ENCODE data around the gene CIRBP.

Gene CIRBP

DNA sequence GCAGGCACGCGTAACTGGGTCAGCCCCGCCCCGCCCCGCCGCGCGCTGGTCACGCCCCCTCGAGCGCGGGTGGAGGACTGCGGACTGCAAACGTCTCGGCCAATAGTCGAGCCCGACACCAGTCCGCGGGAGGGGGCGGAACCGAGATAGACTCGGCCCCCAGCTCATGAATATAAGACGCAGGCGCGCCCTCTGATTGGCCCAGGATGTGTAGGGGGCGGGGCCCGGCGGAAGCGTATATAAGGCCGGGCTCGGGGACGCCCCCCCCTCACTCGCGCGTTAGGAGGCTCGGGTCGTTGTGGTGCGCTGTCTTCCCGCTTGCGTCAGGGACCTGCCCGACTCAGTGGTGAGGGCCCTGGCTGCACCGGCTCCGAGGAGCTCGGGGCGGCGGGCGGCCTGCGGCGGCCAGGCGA lies at the start of gene CIRBP:
Gene CIRBP (plus strand): TSS at position 268 of the 413 bp plus-strand sequence. CDS start 1,602 bp downstream, outside the sequence.
- no peak for FAIRE-seq

DNA sequence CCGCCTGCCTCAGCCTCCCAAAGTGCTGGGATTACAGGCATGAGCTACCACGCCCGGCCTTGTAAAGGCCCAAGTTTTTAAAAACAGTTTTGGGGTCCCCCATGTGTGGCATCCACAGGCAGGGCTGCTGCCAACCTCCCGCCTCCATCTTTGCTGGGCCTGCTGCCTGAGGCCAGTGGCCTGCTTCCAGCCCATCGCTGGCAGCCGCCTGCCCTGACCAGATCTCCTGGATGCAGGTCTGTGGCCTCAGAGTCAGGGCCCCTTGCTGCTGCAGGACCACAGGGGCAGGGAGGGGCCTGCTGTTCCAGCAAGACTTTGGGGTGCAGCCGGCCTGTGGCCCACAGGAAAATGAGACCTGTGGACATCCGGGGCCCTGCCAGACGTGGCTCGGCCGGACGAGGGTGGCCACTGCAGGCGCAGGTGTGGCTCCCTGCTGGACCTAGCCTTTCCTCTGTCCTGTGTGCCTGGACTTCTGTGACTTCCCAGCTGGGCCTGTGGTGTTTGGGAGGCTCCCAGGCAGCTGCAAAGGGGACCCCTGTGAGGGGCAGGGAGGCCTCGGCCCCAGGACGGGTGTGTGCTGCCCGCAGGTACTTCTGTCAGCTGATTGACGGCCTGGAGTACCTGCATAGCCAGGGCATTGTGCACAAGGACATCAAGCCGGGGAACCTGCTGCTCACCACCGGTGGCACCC lies 49.2 kb upstream of the CIRBP start:
- no peak for FAIRE-seq

DNA sequence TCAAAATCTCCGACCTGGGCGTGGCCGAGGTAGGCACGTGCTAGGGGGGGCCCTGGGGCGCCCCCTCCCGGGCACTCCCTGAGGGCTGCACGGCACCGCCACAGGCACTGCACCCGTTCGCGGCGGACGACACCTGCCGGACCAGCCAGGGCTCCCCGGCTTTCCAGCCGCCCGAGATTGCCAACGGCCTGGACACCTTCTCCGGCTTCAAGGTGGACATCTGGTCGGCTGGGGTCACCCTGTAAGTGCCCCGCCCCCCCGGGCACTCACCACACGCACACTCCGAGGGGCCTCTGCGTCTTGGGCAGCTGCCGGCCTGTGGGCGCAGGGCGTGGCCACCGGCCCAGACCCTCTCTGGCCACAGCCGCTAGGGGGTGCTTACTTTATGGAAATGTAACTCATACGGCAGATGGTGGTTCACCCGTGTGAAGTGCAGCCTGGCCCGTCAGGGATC lies 48.6 kb upstream of the CIRBP start:
- FAIRE-seq: no peak

DNA sequence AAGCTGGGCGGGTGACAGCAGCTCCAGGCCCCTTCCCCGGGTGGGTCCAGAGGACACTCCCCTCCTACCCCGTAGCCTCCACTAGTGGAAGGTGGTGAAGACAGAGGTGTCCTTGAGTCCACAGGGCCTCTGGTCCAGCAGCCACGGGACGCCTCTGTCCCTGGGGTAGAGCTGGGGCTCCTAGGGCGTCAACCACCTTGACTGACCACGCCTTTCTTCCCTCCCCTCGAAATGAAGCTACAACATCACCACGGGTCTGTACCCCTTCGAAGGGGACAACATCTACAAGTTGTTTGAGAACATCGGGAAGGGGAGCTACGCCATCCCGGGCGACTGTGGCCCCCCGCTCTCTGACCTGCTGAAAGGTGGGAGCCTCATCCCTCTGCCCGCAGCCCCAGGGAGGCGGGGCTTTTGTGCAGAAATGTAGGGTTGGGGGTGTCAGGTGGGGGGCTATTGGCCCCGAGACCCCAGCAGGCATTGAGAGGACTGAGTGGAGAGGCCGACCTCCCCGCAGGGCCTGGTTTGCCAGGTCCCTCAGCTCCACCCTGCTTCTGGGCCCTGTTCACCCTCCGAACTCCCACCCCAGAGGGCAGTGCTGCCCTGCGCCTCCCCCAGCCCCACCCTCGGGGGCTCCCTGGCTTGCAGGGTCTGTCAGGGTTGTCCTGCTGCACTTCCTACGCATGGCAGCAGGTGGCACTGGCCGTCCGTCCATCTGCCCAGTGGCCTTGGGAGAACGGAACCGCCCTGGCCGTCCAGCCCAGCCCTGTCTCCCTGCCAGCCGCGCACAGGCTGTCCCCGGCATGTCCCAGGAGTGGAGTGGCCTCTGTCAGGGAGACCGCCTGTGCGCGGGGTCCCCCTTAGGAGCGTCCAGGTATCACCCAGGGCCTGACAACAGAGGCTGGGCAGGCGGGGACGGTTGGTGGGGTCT lies 47.9 kb upstream of the CIRBP start:
- no peak for FAIRE-seq

DNA sequence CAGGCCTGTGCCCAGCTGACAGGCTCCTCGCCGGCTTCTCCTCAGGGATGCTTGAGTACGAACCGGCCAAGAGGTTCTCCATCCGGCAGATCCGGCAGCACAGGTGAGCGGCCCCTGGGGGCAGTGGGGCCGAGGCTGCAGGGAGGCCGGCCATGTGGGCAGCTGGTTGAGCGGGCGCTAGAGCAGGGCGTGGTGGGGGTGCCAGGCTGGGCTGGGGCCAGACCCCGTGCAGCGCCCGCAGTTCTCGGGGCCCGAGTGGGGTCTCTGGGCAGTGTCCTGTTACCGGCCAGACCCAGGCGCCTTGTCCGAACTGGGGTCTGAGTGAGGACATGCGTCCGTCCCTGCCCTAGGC lies 47.3 kb upstream of the CIRBP start:
- no peak for FAIRE-seq

DNA sequence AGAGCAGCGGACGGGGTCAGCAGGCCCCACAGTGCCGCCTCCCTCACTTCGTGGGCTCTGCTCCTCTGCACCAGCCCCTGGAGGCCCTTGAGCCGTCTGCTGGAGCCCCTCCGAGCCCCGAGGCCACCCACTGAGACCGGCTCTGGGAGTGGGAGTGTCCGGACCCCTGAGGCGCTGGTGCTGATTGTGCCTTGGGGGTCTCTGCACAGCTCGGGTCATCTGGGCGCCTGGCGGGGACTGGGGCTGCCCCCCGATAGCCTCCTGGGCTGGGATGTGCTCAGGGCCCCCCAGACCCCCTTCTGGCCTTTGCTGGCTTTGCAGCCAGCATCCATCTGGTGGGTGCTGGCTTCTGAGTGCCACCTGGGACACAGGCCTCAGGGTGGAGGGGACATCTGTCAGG lies 46.7 kb upstream of the CIRBP start:
- no peak for FAIRE-seq

DNA sequence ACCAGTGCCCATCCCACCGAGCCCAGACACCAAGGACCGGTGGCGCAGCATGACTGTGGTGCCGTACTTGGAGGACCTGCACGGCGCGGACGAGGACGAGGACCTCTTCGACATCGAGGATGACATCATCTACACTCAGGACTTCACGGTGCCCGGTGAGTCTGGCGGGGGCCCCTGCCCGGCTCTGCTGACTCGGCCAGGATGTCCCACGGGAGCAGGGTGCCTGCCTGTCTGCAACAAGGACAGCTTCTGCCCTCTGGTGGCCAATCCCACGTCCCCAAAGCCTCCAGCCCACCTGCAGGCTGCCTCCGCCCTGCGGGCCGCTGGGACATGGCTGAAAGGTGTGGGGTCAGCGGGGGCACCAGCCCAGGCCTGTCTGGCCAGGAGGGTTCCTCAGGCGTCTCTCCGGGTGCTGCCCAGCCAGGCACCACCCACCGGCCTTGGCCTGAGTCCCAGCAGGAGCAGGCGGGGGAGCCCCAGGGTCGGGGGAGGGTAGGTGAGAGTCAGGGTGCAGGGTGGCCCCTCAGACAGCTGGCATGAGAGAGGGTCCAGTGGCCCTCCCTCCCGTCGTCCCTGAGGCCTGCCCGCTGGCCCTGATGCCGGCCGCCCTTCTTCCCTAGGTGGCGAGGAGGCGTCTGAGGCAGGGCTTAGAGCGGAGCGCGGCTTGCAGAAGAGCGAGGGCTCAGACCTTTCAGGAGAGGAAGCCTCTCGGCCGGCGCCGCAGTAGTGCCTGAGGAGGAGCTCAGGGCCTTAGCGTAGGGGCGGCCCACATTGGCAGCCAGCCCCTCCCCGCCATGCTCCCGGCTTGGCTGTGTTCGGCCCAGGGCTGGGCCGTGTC lies 45.9 kb upstream of the CIRBP start:
- FAIRE-seq: no peak

DNA sequence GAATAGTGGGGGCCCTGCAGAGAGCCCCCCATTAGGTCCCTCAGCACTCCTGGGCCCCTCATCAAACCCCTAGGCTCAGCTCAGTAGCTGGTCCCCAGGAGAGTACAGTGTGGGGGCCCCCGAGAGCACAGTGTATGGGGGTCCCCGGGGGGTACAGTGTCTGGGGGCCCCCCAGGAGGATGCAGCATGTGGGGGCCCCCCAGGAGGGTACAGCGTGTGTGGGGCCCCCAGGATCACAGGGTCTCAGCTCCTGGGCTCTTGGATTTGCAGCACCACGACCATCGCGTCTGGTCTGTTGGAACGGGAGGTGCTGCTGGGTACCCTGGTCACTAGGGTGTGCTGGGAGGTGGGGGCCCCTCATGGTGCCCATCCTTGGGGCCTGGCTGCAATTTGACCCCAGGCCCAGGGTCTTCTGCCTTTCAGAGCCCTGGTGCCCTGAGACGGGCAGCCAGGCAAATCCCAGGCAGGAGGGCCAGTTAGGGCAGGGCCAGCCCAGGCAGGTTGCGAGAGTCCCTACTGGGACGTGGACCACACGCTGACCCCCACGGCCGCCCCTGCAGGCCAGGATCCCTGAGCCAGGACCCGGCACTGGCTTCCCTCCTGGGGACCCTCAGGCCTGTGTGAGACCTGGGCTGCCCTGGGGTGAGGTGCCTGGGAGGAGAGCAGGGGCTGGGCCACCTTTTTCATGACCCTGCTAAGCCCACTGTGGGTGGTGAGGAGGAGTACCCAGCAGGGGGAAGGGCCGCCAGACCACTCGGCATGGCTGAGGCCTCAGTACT lies 44.9 kb upstream of the CIRBP start:
- no peak for FAIRE-seq

DNA sequence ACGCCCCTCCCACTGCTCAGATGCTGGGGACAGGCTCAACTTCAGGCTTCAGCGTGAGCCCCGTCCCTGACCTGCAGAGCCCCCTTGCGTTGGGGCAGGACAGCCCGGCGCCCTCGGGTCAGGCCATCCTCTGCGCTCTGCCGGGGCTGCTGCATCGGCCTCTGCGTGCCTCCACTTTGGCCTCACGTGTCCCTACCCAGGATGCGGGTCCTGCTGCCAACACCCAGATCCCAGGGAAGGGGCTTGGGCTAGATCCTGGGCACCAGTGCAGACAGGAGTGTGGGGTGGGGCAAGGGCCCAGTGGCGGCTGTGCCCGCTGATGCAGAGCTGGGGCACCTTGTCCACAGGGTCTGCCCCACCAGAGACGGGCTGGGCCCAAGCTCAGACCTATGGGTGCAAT lies 44.3 kb upstream of the CIRBP start:
- FAIRE-seq: no peak

DNA sequence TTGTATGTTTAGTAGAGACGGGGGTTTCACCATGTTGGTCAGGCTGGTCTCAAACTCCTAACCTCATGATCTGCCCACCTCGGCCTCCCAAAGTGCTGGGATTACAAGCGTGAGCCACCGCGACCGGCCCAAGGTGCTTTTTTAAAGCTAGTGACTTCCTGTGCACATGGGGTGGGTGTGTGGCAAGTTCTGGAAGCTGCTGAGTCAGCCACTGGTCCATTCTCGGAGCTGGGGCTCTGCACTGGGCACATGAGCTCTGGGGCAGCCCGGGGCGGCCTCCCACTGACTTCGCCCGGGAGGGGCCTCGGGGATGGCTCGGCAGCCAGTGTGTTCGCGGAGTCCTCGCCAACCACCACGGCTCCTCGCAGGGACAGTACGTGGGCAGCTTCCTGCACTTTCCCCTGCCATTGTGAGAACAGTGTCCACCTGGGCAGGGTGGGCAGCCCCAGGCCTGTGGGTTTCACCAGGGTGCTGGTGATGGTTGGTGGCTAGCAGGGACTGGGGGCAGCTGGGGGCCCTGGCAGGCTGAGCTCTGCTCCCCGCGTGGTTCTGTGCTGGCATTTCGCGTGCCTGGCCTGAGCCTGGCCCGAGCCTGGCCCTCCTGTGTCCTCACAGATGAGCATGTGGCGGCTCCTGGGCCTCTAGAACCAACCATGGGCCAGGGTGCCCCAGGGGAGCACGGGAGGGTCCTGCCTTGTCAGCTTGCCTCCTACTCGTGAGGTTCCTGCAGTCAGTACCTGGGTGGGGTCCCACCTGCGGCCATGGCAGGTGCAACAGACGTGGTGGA lies 43.5 kb upstream of the CIRBP start:
- FAIRE-seq: no peak

DNA sequence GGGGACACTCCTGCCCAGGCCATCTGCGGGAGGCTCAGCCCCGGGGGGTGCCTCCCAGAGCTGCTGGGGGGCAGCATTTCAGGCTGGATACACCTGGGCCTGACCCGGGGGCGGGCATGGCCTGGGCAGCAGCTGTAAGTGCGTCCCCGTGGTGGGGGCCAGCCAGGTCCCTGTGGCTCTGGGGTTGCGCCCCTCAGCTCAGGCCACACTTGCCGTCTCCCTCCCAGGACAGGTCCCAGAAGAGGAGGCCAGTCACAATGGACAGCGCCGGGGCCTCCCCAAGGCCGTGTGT lies 43.0 kb upstream of the CIRBP start:
- no peak for FAIRE-seq

DNA sequence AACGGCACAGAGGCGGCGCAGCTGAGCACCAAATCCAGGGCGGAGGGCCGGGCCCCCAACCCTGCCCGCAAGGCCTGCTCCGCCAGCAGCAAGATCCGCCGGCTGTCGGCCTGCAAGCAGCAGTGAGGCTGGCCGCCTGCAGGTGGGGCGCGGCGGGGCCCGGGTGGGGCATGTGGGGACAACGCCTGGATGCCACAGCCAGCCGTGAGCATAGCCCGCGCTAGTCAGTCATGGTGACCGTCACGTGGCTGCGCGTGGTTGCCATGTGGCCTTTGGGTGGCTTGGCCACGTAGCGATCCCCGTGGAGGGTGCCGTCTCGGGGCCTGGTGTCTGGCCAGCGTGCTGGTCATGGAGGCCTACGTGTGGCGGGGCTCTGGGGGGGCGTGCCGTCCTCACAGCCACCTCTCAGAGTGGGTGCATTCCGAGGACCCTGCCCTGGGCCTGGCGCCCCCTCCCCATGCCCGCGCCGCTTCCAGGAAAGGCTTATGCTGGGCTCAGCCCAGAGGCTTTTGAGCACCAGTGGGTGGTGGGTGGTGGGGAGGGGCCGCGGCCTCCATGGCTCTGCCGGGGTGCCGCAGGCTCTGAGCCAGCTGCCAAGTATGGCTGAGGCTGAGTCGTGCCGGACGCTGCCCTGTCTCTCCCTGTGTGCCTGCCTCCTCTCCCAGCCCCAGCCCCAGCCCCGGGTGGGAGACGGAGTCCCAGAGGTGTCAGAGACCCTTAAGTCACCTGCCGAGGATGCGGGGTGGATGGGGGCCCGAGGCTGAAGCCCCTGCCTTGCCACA lies 42.4 kb upstream of the CIRBP start:
- FAIRE-seq: no peak

DNA sequence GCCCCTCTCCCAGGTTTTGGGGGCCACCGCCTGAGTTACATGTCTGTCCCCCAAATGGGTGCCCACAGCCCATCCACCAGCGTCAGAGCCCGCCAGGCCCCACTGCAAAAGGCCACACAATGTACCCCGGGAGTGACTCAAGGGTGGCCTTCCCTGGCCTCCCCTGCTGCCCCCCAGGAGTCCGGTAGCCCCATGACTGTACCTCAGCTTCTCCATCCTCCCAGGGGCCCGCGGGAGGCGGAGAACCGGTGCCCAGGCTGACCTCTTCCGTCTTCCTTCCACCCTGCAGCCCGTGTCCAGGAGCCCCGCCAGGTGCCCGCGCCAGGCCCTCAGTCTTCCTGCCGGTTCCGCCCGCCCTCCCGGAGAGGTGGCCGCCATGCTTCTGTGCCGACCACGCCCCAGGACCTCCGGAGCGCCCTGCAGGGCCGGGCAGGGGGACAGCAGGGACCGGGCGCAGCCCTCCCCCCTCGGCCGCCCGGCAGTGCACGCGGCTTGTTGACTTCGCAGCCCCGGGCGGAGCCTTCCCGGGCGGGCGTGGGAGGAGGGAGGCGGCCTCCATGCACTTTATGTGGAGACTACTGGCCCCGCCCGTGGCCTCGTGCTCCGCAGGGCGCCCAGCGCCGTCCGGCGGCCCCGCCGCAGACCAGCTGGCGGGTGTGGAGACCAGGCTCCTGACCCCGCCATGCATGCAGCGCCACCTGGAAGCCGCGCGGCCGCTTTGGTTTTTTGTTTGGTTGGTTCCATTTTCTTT lies 41.7 kb upstream of the CIRBP start:
- FAIRE-seq: no peak

DNA sequence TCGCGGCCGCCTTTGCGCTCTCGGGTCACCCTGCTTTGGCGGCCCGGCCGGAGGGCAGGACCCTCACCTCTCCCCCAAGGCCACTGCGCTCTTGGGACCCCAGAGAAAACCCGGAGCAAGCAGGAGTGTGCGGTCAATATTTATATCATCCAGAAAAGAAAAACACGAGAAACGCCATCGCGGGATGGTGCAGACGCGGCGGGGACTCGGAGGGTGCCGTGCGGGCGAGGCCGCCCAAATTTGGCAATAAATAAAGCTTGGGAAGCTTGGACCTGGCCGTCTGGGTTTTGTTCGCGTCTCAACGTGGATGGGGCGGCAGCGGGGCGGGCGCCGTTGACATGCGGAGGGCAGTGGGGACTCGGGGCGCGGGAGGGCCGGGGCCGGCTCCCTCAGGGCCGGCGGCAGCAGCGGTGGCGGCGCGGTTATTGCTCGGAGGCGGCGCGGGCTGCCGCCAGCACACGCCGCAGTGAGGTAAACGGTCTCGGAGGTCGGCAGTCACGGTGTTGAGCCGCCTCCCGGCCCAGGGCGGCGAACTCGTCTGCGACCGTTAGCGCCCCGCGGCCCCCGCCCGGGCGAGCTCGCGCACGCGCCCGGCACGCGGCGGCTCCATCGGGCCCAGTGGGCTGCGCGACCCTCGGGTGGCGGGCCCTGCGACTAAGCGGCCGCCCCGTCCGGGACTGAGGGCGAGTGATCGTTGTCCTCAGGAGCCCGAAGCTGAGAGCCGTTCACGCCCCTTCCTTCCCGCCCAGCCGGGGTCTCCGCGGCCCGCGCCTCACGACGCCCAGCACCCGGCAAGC lies 40.8 kb upstream of the CIRBP start:
- FAIRE-seq: no peak

DNA sequence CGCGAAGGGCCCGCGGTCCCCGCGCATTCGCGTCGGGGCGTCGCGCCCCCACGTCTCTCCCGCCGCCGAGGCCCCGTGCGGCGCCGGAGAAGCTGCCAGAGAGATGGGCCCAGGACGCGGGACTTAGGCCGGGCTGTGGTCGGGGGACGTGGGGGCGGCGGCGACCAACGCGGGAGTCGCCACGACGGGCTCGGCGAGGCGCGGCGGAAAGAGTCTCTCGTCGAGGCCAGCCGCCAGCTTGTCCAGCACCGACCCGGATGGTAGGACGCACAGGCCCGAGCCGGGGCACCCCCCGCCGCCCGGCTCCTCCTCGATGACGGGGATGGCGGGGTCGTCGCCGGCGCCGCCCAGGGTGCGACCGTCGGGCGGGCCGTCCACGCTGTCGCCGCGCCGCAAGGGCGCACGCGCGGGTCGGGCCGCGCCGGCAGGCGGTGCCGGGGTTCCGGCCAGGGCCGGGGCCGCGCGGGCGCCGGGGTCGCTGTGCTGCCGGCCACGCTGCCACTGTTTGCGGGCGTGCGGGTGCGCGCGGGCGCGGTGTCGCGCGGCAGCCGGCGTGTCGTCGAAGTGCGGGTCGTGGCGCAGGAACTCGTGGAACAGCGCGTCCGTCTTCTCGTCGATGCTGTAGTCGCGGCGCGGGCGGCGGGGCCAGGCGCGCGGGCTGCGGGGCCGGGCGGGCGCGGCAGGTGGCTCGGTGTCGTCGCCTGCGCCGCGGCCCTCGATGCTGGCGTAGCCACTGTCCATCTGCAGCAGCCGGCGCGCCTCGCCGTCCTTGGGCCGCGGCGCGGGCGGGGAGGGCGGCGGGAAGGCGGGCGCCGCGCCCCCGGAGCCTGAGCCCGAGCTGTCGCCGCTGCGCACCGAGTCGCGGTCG lies 39.8 kb upstream of the CIRBP start:
- FAIRE-seq: no peak

DNA sequence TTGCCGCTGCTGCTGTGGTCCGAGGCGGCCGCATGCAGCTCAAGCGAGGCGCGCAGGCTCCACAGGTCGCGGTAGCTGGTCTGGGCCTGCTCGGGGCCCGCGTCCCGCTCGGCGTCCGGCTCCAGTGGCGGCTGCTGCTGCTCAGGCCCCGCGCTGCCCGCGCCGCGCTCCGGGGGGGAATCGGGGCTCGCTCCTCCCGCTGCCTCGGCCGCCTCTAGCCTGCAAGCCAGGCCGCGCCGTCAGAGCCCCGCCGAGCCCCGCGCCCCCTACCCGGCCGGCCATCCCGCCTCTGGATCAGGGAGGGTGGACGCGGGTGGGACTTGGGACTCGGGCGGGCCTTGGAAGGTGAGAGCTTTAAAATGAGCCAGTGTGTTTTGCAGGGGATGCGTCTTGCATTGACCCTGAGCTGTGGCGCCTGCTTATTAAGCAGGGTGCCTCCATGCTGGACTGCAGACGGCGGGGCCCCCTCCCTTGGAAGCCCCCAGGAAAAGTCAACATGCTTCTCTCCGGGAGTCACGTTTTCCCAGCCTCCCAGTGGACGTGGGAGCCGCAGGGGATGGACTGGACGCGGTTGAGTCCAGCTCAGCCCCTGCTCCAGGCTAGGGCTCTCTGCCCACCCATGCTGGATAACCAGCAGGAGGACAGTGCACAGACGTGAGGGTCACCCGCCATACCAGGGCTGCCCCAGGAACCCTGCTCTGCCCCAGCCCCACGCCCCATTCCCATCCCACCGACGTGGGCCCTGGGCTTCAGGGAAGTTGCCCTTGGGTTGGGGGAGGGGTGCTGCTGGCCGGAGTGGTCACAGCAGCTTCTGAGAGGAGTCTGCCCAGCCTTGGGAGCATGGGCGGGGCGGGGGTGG lies 39.0 kb upstream of the CIRBP start:
- no peak for FAIRE-seq

DNA sequence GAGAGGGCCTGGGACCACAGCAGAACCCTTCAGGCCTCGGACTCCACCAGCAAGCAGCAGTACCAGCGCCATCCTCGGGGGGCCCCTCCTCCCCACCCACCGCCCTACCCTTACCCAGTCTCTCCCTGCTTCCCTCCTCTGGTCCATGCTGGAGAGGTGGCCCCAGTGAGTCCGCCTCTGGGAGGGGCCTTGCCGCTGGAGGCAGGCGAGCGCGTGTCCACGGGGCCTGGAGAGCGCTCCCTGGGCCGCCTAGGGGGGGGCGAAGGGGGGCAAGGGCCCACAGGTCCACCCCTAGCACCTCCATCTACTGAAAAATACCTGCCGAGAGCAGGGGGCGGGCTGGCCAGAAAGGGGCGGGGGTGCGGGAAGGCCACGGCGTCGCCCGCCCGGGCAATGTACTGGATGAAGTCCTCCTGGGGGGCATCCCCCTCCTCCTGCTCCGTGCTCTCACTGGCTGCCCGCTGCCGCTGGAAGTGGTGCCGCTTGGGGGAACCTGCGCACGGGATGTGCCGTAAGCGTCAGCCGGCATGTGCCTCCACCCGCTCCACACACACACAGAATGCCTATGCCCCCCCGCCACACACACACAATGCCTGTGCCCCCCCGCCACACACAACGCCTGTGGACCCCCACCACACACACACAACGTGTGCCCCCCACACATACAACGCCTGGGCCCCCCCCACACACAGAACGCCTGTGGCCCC lies 38.2 kb upstream of the CIRBP start:
- FAIRE-seq: no peak

Measured in colon (tissue), 2 donors.